NCI-H510A treated with DMSO at 0.1 percent for 48 hours (cell line): Measurements from ENCODE around the gene SNX17.
A peak's percentile ranks its signal among the peaks of the same experiment; 100 is the strongest.
"Not testable (repeated sequence)": the region's sequence is repeated elsewhere in the genome, so short reads cannot be mapped to it uniquely, and the experiment has no call there.

Source experiments
- DNase-seq: peaks from one replicate; lab custom pipeline; 2025; lab: John Stamatoyannopoulos, UW

SNX17 gene

DNA sequence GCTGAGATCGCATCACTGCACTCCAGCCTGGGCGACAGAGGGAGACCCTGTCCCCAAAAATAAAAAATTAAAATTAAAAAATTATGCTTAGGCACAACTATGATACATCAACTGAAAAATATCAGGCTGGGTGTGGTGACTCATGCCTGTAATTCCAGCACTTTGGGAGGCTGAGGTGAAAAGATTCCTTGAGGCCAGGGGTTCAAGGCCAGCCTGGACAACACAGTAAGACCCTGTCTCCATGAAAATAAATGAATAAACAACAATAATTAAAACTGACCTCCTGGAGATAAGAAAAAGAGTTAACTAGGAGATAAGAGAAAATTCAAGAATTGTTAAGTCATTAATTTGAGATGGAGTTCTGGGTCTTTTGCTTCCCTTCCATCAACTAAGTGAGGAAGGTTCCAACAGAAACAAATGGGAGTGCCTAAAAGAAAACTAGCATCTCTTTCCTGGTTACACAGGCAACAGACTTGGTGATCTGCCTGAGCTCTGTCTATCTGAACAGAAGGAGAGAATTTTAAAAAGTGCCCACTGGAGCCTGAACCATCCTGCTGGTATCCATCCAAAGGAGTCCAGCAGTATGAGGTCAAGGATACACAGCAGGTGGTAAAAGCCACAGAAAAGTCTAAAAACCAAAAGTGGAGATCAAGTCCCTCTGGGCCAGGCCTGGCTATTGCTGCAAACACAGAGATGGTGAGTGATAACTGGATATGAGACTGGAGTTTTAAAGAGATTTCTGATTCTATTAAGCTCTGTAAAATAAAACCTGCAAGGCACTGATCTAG, 30.1 kb downstream of the SNX17 start:
- DNase-seq, result no peak

DNA sequence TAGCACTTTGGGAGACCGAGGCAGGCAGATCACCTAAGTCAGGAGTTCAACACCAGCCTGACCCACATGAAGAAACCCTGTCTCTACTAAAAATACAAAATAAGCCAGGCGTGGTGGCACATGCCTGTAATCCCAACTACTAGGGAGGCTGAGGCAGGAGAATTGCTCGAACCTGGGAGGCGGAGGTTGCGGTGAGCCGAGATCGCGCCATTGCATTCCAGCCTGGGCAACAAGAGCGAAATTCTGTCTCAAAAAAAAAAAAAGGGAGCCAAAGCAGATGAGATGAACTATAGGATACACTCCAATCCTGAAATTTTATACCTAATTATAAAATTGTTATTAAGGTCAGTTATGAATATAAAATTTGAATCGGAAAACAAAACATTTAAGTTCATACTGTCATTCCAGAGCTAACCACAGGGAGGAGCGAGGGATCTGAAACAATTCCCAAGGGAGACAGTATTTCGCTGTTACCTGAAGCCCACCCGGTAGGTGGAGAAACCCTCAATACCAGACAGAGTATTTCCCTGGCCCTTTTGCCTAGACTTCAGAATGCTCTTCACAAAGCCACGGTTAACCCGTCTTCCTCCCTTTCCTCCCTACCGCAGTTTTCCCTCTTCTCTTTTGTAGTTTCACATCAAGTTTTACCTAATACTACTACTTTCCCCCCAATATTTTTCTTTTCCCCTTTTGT, 37.5 kb downstream of the SNX17 start:
- DNase-seq, result peak; percentile 65

DNA sequence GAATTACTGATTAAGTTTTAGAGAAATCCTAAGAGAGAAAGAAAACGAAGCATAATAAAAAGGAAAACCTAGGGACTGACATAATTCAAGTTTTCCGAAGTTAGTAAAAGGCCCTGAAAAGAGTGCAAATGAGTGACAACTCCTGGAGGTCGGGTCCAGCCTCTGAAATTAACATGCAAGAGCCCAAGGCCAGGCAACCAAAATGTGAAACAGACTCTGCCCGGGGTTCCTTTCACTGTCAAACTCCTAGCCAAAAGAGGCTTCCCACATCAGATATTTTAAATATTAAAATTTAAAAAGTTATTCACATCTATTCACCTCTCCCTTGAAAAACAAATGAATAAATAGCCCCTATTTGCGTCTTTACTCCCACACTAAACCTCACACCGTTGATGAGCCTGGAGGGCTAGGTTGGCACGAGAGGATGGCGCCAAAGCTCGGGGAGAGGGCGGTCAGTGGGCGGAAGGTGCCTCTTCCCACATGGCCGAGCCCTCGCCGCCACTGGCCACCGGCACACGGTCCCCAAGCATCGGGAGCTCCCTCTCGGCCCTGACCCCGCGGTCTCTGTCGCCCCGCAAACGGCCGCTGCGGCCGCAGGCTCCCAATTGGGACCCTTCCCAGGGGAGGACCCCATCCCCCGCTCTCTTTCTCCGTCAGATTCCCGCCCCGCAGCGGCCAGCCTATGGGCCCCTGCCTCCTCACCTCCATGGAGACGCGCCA, 38.3 kb downstream of the SNX17 start:
- DNase-seq, result peak; percentile 6

DNA sequence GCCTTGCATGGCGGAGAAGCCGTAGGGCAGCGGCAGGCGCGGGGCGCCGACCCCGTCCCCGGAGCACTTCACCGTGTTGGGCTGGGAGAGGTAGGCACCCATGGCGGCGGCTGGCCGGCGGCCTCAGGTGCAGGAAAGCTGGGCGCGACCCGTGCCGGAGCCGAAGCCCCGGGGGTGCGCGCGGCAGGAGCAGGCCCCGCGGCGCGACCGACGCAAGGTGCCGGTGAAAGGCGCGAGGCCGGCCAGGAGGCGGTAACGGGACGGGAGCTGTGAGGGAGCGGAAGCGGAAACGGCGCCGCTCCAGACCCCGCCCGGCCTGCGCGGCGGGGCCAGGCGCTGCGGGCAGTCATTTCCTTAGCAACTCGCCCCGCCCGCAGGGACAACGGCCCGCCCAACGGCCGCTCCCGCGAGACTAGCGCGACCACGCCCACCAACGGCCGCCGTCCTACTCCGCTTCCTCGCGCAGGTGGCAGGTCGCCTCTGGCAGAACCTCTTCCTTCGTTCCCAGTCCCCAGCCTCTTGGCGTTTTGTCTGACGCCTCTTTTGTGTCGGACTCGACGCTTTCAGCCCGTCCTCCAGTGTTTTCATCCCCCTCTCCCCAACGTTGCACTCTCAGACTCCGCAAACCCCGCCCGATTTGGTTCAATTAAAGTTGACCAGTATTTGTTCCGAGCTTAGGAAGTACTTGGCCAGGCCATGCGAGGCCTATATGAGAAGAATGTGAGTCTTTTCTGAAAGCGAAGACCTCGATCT, 39.1 kb downstream of the SNX17 start, which contains the start of gene PPM1G:
PPM1G (minus strand) TSS at position 271 of the 753 bp plus-strand sequence; CDS start at position 102, 169 bp downstream.
- peak; percentile 92 for DNase-seq

DNA sequence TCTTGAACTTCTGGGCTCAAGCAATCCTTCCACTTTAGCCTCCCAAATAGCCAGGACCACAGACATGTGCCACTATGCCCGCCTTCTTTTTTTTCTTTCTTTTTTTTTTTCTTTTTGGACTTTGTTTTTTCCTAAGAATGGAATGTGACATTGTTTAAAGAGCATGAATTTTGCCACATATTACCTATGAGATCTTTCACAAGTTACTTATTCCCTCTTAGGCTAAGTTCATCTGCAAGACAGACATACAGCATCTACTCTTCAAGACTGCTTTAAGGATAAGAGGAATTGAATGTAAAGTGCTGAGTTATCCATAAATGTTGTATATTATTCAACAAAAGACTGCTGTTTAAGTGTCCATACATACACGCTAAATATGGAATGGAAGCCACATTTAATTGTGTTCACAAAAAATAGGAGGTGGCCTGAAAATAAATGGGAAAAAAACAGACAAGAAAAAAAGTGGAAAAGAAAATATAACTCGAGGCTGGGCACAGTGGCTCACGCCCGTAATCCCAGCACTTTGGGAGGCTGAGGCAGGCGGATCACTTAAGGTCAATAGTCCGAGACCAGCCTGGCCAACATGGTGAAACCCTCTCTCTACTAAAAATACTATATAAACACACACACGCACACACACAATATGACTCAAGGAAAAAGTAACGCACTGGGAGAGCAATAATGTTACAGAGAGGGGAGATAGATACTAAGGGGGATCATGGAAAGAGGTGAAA, 42.2 kb downstream of the SNX17 start:
- DNase-seq, result no peak

DNA sequence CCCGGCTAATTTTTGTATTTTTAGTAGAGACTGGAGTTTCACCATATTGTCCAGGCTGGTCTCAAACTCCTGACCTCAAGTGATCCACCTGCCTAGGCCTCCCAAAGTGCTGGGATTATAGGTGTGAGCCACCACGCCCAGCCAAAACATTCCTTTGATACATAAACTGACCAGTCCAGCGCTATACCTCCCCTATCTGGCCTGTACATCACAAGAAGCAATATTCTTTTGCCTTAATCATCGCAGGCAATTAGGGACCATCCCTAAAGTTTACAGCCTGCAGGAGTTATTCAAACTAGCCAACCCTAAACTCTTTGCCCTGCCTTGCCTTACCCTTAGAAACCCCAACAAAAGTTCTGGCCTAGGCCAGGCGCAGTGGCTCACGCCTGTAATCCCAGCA, 45.7 kb downstream of the SNX17 start:
- no peak for DNase-seq

DNA sequence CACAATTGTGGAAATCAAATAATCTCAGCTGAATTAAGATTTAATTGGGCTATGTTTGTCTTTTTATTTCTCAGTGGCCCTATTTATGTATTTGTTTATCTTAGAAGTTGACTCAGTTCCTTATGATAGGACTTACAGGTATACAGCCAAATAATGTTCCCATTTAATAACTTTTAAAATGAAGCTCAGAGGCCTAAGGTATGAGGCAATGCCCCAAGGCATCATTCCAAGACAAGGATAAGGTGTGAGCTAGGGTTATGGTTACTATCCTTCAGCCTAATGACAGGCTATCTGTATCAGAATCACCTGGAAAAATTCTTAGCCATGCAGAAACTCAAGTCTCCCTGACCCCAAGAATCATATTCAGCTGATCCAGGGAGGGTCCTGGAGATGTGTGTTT, 50.6 kb downstream of the SNX17 start:
- DNase-seq, result no peak

DNA sequence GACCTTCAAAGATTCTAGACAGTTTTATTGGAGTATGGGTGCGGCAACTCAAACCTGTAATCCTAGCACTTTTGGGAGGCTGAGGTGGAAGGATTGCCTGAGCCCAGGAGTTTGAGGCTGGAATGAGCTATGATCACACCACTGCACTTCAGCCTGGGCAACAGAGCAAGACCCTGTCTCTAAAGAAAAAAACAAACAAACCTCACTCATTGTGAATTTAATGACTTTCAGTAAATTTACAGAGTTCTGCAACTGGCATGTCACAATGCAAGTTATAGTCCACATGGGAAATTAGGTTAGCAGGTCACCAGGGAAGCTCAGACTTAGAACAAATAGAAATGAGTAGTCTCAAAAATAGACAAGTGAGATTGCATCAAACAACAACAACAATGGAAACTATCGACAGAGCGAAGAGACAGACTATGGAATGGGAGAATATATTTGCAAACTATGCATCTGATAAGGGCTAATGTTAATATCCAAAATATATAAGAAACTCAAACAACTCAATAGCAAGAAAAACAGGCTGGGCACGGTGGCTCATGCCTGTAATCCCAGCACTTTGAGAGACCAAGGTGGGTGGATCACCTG, 51.3 kb downstream of the SNX17 start:
- DNase-seq, result no peak

DNA sequence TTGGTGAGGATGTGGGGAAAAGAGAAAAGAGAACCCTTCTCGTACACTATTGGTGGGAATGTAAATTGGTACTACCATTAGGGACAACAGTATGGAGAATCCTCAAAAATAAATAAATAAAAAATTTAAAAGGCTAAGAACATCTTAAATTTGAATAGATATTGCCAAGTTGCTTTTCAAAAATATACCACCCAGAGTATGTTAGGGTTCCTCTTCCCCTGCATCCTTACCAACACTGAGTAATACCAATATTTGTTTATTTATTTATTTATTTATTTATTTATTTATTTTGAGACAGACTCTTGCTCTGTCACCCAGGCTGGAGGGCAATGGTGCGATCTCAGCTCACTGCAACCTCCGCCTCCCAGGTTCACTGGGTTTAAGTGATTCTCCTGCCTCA, 52.5 kb downstream of the SNX17 start:
- no peak for DNase-seq

DNA sequence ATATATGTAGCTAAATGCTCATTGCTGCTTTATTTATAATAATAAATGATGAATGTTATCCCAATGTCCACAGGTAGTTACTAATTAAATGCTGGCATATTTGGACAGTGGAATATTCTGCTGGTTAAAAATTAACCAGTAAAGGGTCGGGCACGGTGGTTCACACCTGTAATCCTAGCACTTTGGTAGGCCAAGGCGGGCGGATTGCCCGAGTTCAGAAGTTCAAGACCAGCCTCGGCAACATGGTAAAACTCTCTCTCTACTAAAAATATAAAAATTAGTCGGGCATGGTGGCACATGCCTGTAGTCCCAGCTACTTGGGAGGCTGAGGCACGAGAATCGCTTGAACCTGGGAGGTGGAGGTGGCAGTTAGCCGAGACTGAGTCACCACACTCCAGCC, 54.6 kb downstream of the SNX17 start:
- DNase-seq, result not testable (repeated sequence)
